Adrenal gland (tissue), 5 donors: ENCODE results near the gene SH3BP2.

Experiments
- CTCF ChIP-seq, 6 experiments: fragments of 450-650 bp in 4 of 6; fragments of 200-600 bp in 2 of 6; sonication (generic) in 1 of 6; IDR thresholded peaks; 1 replicate in 5 of 6; 2 replicates in 1 of 6; pipeline versions ENCODE4 v1.5.1 to v1.8.0; 2016 to 2021; ENCODE audit warnings: antibody characterized with exemption in 6 of 6, mild to moderate bottlenecking in 2 of 6, moderate library complexity in 1 of 6
- POLR2A ChIP-seq, 2 donors: fragments of 450-650 bp; IDR thresholded peaks; one replicate each; pipeline ENCODE4 v1.6.1; 2017; ENCODE audit warnings: antibody characterized with exemption in 2 of 2, mild to moderate bottlenecking in 2 of 2, moderate library complexity in 1 of 2
- donor health status: DM: no; HTN: no; CAD: no.

DNA sequence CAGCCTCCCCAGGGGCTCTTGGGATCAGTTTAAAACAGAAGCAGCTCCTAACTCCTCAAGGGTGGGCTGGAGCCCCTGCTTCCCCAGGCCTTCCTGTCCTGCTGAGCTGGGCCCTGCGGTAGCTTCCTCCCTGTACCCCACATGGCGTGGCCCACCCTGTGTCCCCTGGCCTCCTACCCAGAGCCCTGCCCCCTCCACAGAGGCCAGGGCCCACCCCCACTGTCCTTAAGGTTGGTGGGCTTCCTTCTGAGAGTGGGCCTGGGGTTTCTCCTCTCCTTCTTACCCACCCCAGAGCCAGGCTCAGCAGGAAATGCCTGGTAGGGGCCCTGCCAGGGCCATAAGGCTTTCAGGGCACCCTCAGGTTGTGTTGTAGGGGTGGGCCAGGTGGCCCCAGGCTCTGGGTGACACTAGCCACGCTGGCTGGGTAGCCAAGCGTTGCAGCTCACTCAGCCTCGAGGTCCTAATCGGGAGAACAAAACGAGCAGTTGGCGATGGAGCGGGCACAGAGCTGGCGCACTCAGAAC is 11.6 kb downstream of the SH3BP2 start:
- TF ChIP-seq CTCF (IDR thresholded peaks at IDR 0.05) (no peak), POLR2A (IDR thresholded peaks at IDR 0.05) (no peak)
